A673 (cell line): ENCODE measurements around the gene GEMIN8.

Experiments
- EZH2 ChIP-seq: fragments of 200-600 bp; sonication (generic); IDR thresholded peaks from 2 replicates; pipeline ENCODE4 v1.6.1; 2017; ENCODE audit warnings: borderline replicate concordance, low read depth, mild to moderate bottlenecking, mixed read lengths, antibody characterized with exemption, low read length; ENCODE audit not compliant: poor library complexity, severe bottlenecking
- TF ChIP-seq, protein P1 (sequence below): fragments of 300-800, 200-600 bp; sonication (generic); conservative IDR thresholded peaks from 2 replicates; pipeline ENCODE4 v1.5.1; 2017; ENCODE audit warnings: low read depth, mild to moderate bottlenecking, antibody characterized with exemption, low read length, moderate library complexity, mixed read lengths

DNA sequence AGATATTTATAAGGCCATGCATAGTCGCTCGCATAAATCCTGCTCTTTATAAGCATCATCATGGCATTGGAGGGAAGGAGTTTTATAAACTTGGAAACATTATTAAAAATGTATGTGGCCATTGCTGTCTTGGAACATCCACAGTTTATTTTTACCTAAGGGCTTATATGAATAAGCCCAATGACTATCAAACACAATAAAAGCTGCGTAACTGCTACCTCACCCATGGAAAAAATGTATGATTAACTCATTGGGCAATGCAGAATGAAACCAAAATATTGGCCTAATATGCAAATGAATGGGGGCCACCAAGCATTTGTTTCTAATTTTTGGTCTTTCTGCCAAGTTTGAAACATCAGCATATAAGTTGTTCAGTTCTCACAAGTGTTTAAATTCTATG lies 19.1 kb downstream of the GEMIN8 start:
- TF ChIP-seq, protein P1, sequence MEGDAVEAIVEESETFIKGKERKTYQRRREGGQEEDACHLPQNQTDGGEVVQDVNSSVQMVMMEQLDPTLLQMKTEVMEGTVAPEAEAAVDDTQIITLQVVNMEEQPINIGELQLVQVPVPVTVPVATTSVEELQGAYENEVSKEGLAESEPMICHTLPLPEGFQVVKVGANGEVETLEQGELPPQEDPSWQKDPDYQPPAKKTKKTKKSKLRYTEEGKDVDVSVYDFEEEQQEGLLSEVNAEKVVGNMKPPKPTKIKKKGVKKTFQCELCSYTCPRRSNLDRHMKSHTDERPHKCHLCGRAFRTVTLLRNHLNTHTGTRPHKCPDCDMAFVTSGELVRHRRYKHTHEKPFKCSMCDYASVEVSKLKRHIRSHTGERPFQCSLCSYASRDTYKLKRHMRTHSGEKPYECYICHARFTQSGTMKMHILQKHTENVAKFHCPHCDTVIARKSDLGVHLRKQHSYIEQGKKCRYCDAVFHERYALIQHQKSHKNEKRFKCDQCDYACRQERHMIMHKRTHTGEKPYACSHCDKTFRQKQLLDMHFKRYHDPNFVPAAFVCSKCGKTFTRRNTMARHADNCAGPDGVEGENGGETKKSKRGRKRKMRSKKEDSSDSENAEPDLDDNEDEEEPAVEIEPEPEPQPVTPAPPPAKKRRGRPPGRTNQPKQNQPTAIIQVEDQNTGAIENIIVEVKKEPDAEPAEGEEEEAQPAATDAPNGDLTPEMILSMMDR = no peak
- TF ChIP-seq EZH2 = no peak
